ENCODE results near the gene ABCA4. TPM values are rescaled to one million over a fixed set of nuclear protein-coding genes. Genes with fewer than 3 reads are reported as not detected.

Gene ABCA4
- total RNA-seq, 1 experiment from 2014 or later = not detected

GRCh38 chr1:94105957-94106529 lies 14.9 kb downstream of the ABCA4 start:
- Mint-ChIP-seq H3K36me3 (ENCODE audit: insufficient read depth, unreplicated experiment) (peaks cover 5% of the 10 kb centered on the region), H3K27ac (ENCODE audit: low read depth, unreplicated experiment) (no peak overlapping the region), H3K4me1 (ENCODE audit: insufficient read depth, unreplicated experiment) (no peaks in the 10 kb centered on the region), H3K4me3 (ENCODE audit: unreplicated experiment) (no peak overlapping the region), H3K9me3 (ENCODE audit: unreplicated experiment) (no peaks in the 10 kb centered on the region), H3K27me3 (ENCODE audit: insufficient read depth, unreplicated experiment) (peaks cover 23% of the 10 kb centered on the region)
- intact Hi-C loops (cut with micrococcal nuclease) = no loop called here
- no peak for TF ChIP-seq CTCF (IDR thresholded peaks at IDR 0.05; ENCODE audit: unreplicated experiment)
- ChIA-PET POLR2A (no interaction called here), CTCF (no interaction called here)
- BruUV-seq (replicated peaks) = no TSS peak
- no peak for DNase-seq (ENCODE audit: unreplicated experiment)

GRCh38 chr1:94105581-94105952 lies 15.4 kb downstream of the ABCA4 start:
- CTCF ChIA-PET = no interaction called here
- no TSS peak for BruUV-seq (replicated peaks)
- intact Hi-C loops (cut with micrococcal nuclease) = no loop called here
- no peak overlapping the region for H3K27ac Mint-ChIP-seq (ENCODE audit: low read depth, unreplicated experiment)
- H3K36me3 Mint-ChIP-seq (ENCODE audit: insufficient read depth, unreplicated experiment) = peaks cover 5% of the 10 kb centered on the region
- no peaks in the 10 kb centered on the region for H3K4me1 Mint-ChIP-seq (ENCODE audit: insufficient read depth, unreplicated experiment)
- H3K4me3 Mint-ChIP-seq (ENCODE audit: unreplicated experiment) = no peak overlapping the region
- peaks cover 23% of the 10 kb centered on the region for H3K27me3 Mint-ChIP-seq (ENCODE audit: insufficient read depth, unreplicated experiment)
- POLR2A ChIA-PET = no interaction called here
- H3K9me3 Mint-ChIP-seq (ENCODE audit: unreplicated experiment) = no peaks in the 10 kb centered on the region
- DNase-seq (ENCODE audit: unreplicated experiment) = no peak
- no peak for TF ChIP-seq CTCF (IDR thresholded peaks at IDR 0.05; ENCODE audit: unreplicated experiment)

- Mint-ChIP-seq H3K27me3 (ENCODE audit: insufficient read depth, unreplicated experiment) (peaks cover 23% of the 10 kb centered on the region), H3K9me3 (ENCODE audit: unreplicated experiment) (no peaks in the 10 kb centered on the region), H3K36me3 (ENCODE audit: insufficient read depth, unreplicated experiment) (peaks cover 3% of the 10 kb centered on the region), H3K27ac (ENCODE audit: low read depth, unreplicated experiment) (no peak overlapping the region), H3K4me1 (ENCODE audit: insufficient read depth, unreplicated experiment) (no peaks in the 10 kb centered on the region), H3K4me3 (ENCODE audit: unreplicated experiment) (no peak overlapping the region)
- DNase-seq (ENCODE audit: unreplicated experiment) = no peak
- BruUV-seq (replicated peaks) = no TSS peak
- ChIA-PET POLR2A (interaction anchor here (1.0 kb wide), 1 partner anchor 123 kb away, joined by 4 read pairs; no protein-coding TSS in a partner anchor), CTCF (interaction anchor here (1.1 kb wide), 1 partner anchor 36 kb away, joined by 3 read pairs; no protein-coding TSS in a partner anchor)
- intact Hi-C loops (cut with micrococcal nuclease) = no loop called here
- TF ChIP-seq CTCF (IDR thresholded peaks at IDR 0.05; ENCODE audit: unreplicated experiment) = no peak
Observed at GRCh38 chr1:94104776-94105580, 16.0 kb downstream of the ABCA4 start.

- no TSS peak for BruUV-seq (replicated peaks)
- Mint-ChIP-seq H3K4me1 (ENCODE audit: insufficient read depth, unreplicated experiment) (no peaks in the 10 kb centered on the region), H3K27me3 (ENCODE audit: insufficient read depth, unreplicated experiment) (peaks cover 23% of the 10 kb centered on the region), H3K4me3 (ENCODE audit: unreplicated experiment) (no peak overlapping the region), H3K27ac (ENCODE audit: low read depth, unreplicated experiment) (no peak overlapping the region), H3K36me3 (ENCODE audit: insufficient read depth, unreplicated experiment) (no peaks in the 10 kb centered on the region), H3K9me3 (ENCODE audit: unreplicated experiment) (no peaks in the 10 kb centered on the region)
- no peak for DNase-seq (ENCODE audit: unreplicated experiment)
- TF ChIP-seq CTCF (IDR thresholded peaks at IDR 0.05; ENCODE audit: unreplicated experiment) = no peak
- CTCF ChIA-PET = interaction anchor here (0.8 to 1.1 kb wide), 3 partner anchors 18 to 77 kb away, joined by 3 to 4 read pairs (median 4); no protein-coding TSS in a partner anchor
- intact Hi-C loops (cut with micrococcal nuclease) = no loop called here
- POLR2A ChIA-PET = interaction anchor here (1.0 kb wide), 1 partner anchor 124 kb away, joined by 4 read pairs; no protein-coding TSS in a partner anchor
Observed at GRCh38 chr1:94104127-94104684, 16.7 kb downstream of the ABCA4 start.
